Measurements from ENCODE around the gene KRT3. TPM values are rescaled to one million over a fixed set of nuclear protein-coding genes. Genes with fewer than 3 reads are reported as not detected.
"Not testable (repeated sequence)": the region's sequence is repeated elsewhere in the genome, so short reads cannot be mapped to it uniquely, and the experiment has no call there.

The KRT3 gene
- total RNA-seq, 2 donors from 2014 or later = not detected

GRCh38 chr12:52759218-52759617, 36.7 kb downstream of the KRT3 start:
- Mint-ChIP-seq H3K36me3 (ENCODE audit: insufficient read depth in 2 of 2) (peaks cover 3% of the 10 kb centered on the region in 2 donors), H3K4me3 (no peak overlapping the region), H3K27me3 (ENCODE audit: low read depth) (no peaks in the 10 kb centered on the region), H3K9me3 (peaks cover 4 to 9% of the 10 kb centered on the region in 2 donors), H3K27ac (no peak overlapping the region), H3K4me1 (ENCODE audit: low read depth) (no peaks in the 10 kb centered on the region)
- ATAC-seq (replicated peaks in 1 of 2) (no peak), DNase-seq (no peak)

GRCh38 chr12:52757449-52758176, 38.3 kb downstream of the KRT3 start:
- Mint-ChIP-seq H3K36me3 (ENCODE audit: insufficient read depth in 2 of 2) (peaks cover 3% of the 10 kb centered on the region in 2 donors), H3K4me1 (ENCODE audit: low read depth) (no peaks in the 10 kb centered on the region), H3K4me3 (no peak overlapping the region), H3K27me3 (ENCODE audit: low read depth) (no peaks in the 10 kb centered on the region), H3K9me3 (peaks cover 4 to 9% of the 10 kb centered on the region in 2 donors), H3K27ac (no peak overlapping the region)
- DNase-seq = no peak
- no peak for ATAC-seq (replicated peaks in 1 of 2)

- H3K27me3 Mint-ChIP-seq (ENCODE audit: low read depth) = peaks cover under 1% of the 10 kb centered on the region
- H3K4me1 Mint-ChIP-seq (ENCODE audit: low read depth) = peaks cover 1% of the 10 kb centered on the region
- H3K27ac Mint-ChIP-seq = no peak overlapping the region
- no peak for ATAC-seq (replicated peaks in 1 of 2)
- no peak for DNase-seq
- peaks cover 4 to 7% of the 10 kb centered on the region in 2 donors for H3K9me3 Mint-ChIP-seq
- H3K36me3 Mint-ChIP-seq (ENCODE audit: insufficient read depth in 2 of 2) = peaks cover 3% of the 10 kb centered on the region in 2 donors
- H3K4me3 Mint-ChIP-seq = no peak overlapping the region
Measured at GRCh38 chr12:52756281-52756960, 39.5 kb downstream of the KRT3 start.

- ATAC-seq (replicated peaks in 1 of 2) = no peak
- H3K27me3 Mint-ChIP-seq (ENCODE audit: low read depth) = peaks cover 9% of the 10 kb centered on the region
- H3K4me1 Mint-ChIP-seq (ENCODE audit: low read depth) = peaks cover 10% of the 10 kb centered on the region
- H3K27ac Mint-ChIP-seq = no peak overlapping the region
- H3K4me3 Mint-ChIP-seq = no peak overlapping the region
- no peak for DNase-seq
- H3K9me3 Mint-ChIP-seq = peaks cover 0 to 3% of the 10 kb centered on the region in 2 donors
- H3K36me3 Mint-ChIP-seq (ENCODE audit: insufficient read depth in 2 of 2) = peaks cover 1 to 3% of the 10 kb centered on the region in 2 donors
Measured at GRCh38 chr12:52755533-52755932, 40.4 kb downstream of the KRT3 start.

- ATAC-seq (replicated peaks in 1 of 2) (no peak), DNase-seq (no peak)
- Mint-ChIP-seq H3K4me1 (ENCODE audit: low read depth) (peaks cover 13% of the 10 kb centered on the region), H3K27me3 (ENCODE audit: low read depth) (peaks cover 9% of the 10 kb centered on the region), H3K27ac (no peak overlapping the region), H3K9me3 (no peaks in the 10 kb centered on the region), H3K36me3 (ENCODE audit: insufficient read depth in 2 of 2) (no peaks in the 10 kb centered on the region), H3K4me3 (no peak overlapping the region)
Measured at GRCh38 chr12:52754135-52754534, 41.8 kb downstream of the KRT3 start.

- DNase-seq = no peak
- Mint-ChIP-seq H3K36me3 (ENCODE audit: insufficient read depth in 2 of 2) (no peaks in the 10 kb centered on the region), H3K4me1 (ENCODE audit: low read depth) (peaks cover 20% of the 10 kb centered on the region), H3K4me3 (no peak overlapping the region), H3K27ac (no peak overlapping the region), H3K9me3 (no peaks in the 10 kb centered on the region), H3K27me3 (ENCODE audit: low read depth) (peaks cover 9% of the 10 kb centered on the region)
- ATAC-seq (replicated peaks in 1 of 2) = no peak
Measured at GRCh38 chr12:52753283-52753682, 42.6 kb downstream of the KRT3 start.

- no peak overlapping the region for H3K27ac Mint-ChIP-seq
- ATAC-seq (replicated peaks in 1 of 2) = no peak
Measured at GRCh38 chr12:52752516-52752915, 43.4 kb downstream of the KRT3 start.

GRCh38 chr12:52751795-52752194, 44.1 kb downstream of the KRT3 start:
- H3K27ac Mint-ChIP-seq = no peak overlapping the region
- no peaks in the 10 kb centered on the region for H3K9me3 Mint-ChIP-seq
- peaks cover 21% of the 10 kb centered on the region for H3K4me1 Mint-ChIP-seq (ENCODE audit: low read depth)
- peaks cover 9% of the 10 kb centered on the region for H3K27me3 Mint-ChIP-seq (ENCODE audit: low read depth)
- no peak for ATAC-seq (replicated peaks in 1 of 2)
- H3K4me3 Mint-ChIP-seq = no peak overlapping the region
- no peak for DNase-seq
- no peaks in the 10 kb centered on the region for H3K36me3 Mint-ChIP-seq (ENCODE audit: insufficient read depth in 2 of 2)

More at GRCh38 chr12:52752516-52752915, 43.4 kb downstream of the KRT3 start:
- DNase-seq = no peak
- H3K27me3 Mint-ChIP-seq (ENCODE audit: low read depth) = peaks cover 9% of the 10 kb centered on the region
- no peaks in the 10 kb centered on the region for H3K9me3 Mint-ChIP-seq
- H3K4me3 Mint-ChIP-seq = no peak overlapping the region
- peaks cover 21% of the 10 kb centered on the region for H3K4me1 Mint-ChIP-seq (ENCODE audit: low read depth)
- no peaks in the 10 kb centered on the region for H3K36me3 Mint-ChIP-seq (ENCODE audit: insufficient read depth in 2 of 2)

GRCh38 chr12:52750532-52750931, 45.4 kb downstream of the KRT3 start:
- ATAC-seq (replicated peaks in 1 of 2); H3K27me3 Mint-ChIP-seq (ENCODE audit: low read depth); H3K4me3 Mint-ChIP-seq; H3K9me3 Mint-ChIP-seq; DNase-seq; H3K36me3 Mint-ChIP-seq (ENCODE audit: insufficient read depth in 2 of 2): not testable (repeated sequence)
- Mint-ChIP-seq H3K27ac (peak overlapping the region; percentile 32), H3K4me1 (ENCODE audit: low read depth) (peaks cover 21% of the 10 kb centered on the region)

- DNase-seq (no peak), ATAC-seq (replicated peaks in 1 of 2) (no peak)
- Mint-ChIP-seq H3K9me3 (no peaks in the 10 kb centered on the region), H3K27ac (no peak overlapping the region), H3K27me3 (ENCODE audit: low read depth) (peaks cover 9% of the 10 kb centered on the region), H3K4me1 (ENCODE audit: low read depth) (peaks cover 21% of the 10 kb centered on the region), H3K36me3 (ENCODE audit: insufficient read depth in 2 of 2) (no peaks in the 10 kb centered on the region), H3K4me3 (no peak overlapping the region)
Measured at GRCh38 chr12:52749827-52750226, 46.1 kb downstream of the KRT3 start.

GRCh38 chr12:52748578-52748977, 47.3 kb downstream of the KRT3 start:
- Mint-ChIP-seq H3K9me3 (no peaks in the 10 kb centered on the region), H3K27ac (no peak overlapping the region), H3K36me3 (ENCODE audit: insufficient read depth in 2 of 2) (no peaks in the 10 kb centered on the region), H3K27me3 (ENCODE audit: low read depth) (peaks cover 9% of the 10 kb centered on the region), H3K4me3 (no peak overlapping the region), H3K4me1 (ENCODE audit: low read depth) (peaks cover 21% of the 10 kb centered on the region)
- ATAC-seq (replicated peaks in 1 of 2) (no peak), DNase-seq (no peak)

GRCh38 chr12:52745554-52745953, 50.4 kb downstream of the KRT3 start:
- Mint-ChIP-seq H3K4me1 (ENCODE audit: low read depth) (peaks cover 11% of the 10 kb centered on the region), H3K27me3 (ENCODE audit: low read depth) (no peaks in the 10 kb centered on the region), H3K27ac (no peak overlapping the region), H3K9me3 (no peaks in the 10 kb centered on the region), H3K36me3 (ENCODE audit: insufficient read depth in 2 of 2) (no peaks in the 10 kb centered on the region), H3K4me3 (no peak overlapping the region)
- no peak for ATAC-seq (replicated peaks in 1 of 2)
- DNase-seq = no peak

- H3K27me3 Mint-ChIP-seq (ENCODE audit: low read depth) = no peaks in the 10 kb centered on the region
- H3K9me3 Mint-ChIP-seq = no peaks in the 10 kb centered on the region
- DNase-seq (no peak), ATAC-seq (replicated peaks in 1 of 2) (no peak)
- H3K4me3 Mint-ChIP-seq = no peak overlapping the region
- no peak overlapping the region for H3K27ac Mint-ChIP-seq
- H3K36me3 Mint-ChIP-seq (ENCODE audit: insufficient read depth in 2 of 2) = no peaks in the 10 kb centered on the region
- H3K4me1 Mint-ChIP-seq (ENCODE audit: low read depth) = peaks cover 7% of the 10 kb centered on the region
Measured at GRCh38 chr12:52744493-52745156, 51.3 kb downstream of the KRT3 start.
